MM.1S (cell line): ENCODE data around the gene MED16.

Source experiments
- EZH2 ChIP-seq: fragments of 300-600 bp; sonication (generic); optimal IDR thresholded peaks from 2 replicates; pipeline ENCODE3; 2017; ENCODE audit warnings: low read depth, mild to moderate bottlenecking, antibody characterized with exemption, low read length, mixed read lengths
- TF ChIP-seq, protein P1 (sequence below): fragments of 300-600 bp; sonication (generic); IDR thresholded peaks from 2 replicates; pipeline ENCODE4 v1.5.1; 2016; ENCODE audit warnings: antibody characterized with exemption, low read length, mixed read lengths

DNA sequence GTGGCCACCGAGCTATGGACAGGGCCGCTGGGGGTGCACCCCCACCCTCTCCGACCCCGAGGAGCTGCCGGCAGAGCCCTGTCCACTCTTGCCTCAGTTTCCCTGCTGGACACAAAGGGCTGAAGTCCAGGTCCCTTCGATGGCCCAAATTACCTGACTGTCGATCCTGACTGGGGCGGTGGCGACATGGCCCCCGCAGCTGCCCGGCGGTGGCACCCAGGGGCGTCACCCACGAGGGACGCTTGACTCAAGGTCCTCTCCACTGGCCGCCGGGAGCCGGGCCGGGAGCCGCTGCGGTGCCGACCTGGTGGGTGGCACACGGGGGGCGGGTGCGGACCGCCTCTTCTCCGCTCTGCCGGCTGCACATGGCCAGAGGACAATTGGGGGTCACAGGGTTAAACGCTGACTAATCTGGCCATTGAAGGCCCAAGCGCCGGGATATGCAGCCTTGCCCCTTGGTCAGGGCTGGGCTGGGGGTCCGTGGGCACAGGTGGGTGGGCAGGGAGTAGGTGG, 49.2 kb upstream of the MED16 start:
- TF ChIP-seq, protein P1, sequence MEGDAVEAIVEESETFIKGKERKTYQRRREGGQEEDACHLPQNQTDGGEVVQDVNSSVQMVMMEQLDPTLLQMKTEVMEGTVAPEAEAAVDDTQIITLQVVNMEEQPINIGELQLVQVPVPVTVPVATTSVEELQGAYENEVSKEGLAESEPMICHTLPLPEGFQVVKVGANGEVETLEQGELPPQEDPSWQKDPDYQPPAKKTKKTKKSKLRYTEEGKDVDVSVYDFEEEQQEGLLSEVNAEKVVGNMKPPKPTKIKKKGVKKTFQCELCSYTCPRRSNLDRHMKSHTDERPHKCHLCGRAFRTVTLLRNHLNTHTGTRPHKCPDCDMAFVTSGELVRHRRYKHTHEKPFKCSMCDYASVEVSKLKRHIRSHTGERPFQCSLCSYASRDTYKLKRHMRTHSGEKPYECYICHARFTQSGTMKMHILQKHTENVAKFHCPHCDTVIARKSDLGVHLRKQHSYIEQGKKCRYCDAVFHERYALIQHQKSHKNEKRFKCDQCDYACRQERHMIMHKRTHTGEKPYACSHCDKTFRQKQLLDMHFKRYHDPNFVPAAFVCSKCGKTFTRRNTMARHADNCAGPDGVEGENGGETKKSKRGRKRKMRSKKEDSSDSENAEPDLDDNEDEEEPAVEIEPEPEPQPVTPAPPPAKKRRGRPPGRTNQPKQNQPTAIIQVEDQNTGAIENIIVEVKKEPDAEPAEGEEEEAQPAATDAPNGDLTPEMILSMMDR: no peak
- TF ChIP-seq EZH2: no peak
